Stromal cell of bone marrow (primary cell): ENCODE results near the gene C2orf49.
"Not testable (repeated sequence)": the region's sequence is repeated elsewhere in the genome, so short reads cannot be mapped to it uniquely, and the experiment has no call there.

ENCODE experiments used
- DNase-seq: peaks from one replicate; pipeline ENCODE4 v3.0.0-alpha.2; 2012; ENCODE audit warnings: low read depth

C2orf49 gene

DNA sequence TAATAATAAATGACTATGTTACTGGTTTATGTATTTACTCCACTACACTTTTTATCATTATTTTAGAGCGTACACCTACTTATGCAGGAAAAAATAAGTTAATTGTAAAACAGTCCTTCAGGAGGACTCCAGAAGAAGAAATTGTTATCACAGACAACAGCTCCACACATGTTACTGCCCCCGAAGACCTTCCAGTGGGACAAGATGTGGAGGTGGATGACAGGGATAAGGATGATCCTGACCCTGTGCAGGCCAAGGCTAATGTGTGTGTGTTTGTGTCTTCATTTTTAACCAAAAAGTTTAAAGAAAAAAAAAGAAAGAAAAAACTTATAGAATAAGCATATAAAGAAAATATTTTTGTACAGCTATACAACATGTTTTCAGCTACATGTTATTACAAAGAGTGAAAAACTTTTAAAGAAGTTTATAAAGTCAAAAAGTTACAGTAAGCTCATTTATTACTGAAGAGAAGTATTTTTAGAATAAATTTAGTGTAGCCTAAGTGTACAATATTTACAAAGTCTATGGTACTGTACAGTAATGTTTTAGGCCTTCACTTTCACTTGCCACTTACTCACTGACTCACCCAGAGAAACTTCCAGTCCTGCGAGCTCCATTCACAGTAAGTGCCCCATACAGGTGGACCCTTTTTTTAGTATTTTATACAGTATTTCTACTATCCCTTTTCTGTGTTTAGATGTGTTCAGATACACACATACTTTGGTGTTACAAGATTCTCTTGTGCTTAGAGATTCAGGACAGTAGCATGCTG lies 15.3 kb upstream of the C2orf49 start:
- DNase-seq, result no peak

- DNase-seq, result no peak
Observed at GRCh38 chr2:105323111-105323510, 14.2 kb upstream of the C2orf49 start.

GRCh38 chr2:105324101-105324500 lies 13.2 kb upstream of the C2orf49 start:
- no peak for DNase-seq

DNA sequence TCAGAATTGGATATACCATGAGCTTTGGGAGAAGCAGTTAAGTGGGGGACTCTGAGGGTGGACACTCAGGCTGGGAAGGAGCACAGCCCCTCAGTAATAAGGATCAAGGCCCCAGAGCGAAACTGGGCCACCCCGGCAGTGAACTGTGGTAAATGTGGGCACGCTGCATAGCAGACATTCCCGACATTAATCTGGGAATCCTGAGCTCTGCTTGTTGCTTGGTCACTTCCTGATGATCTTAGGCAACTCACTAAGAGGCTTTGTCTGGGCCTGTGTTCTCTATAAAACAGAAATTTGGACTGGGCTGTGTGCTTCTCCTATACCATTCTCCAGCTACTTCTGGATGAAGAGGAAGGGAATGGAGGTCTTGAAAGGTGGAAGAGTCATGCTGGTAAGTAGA lies 12.6 kb upstream of the C2orf49 start:
- DNase-seq, result peak; percentile 40

GRCh38 chr2:105325389-105325963 lies 11.9 kb upstream of the C2orf49 start:
- no peak for DNase-seq

GRCh38 chr2:105327271-105327670 lies 10.1 kb upstream of the C2orf49 start:
- DNase-seq, result not testable (repeated sequence)

- no peak for DNase-seq
Observed at GRCh38 chr2:105327690-105328089, 9.7 kb upstream of the C2orf49 start.

GRCh38 chr2:105328281-105329196 lies 8.8 kb upstream of the C2orf49 start:
- peak; percentile 42 for DNase-seq

DNA sequence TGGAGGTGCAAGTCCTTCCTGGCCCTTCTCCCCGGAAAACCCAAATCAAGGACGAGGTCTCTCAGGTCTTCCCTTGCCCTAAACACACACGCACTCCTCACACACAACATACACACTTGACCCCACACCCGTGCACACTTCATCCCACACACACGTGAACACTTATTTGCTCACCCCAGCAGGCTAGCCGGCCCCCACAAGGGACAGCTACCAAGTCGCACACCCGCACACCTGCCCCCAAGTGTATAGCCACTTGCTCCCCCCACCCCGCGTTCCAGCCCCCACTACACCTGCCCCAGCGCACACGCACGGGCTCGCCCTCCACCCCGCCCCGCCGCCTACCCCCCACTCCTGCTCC lies 8.2 kb upstream of the C2orf49 start:
- DNase-seq, result no peak

GRCh38 chr2:105329561-105330495 lies 7.5 kb upstream of the C2orf49 start, which contains the start of gene TGFBRAP1:
TGFBRAP1 (minus strand) TSS chr2:105329735; CDS start chr2:105308301, 21,434 bp downstream.
- DNase-seq, result no peak

- DNase-seq, result no peak
Observed at GRCh38 chr2:105330681-105331375, 6.5 kb upstream of the C2orf49 start.

DNA sequence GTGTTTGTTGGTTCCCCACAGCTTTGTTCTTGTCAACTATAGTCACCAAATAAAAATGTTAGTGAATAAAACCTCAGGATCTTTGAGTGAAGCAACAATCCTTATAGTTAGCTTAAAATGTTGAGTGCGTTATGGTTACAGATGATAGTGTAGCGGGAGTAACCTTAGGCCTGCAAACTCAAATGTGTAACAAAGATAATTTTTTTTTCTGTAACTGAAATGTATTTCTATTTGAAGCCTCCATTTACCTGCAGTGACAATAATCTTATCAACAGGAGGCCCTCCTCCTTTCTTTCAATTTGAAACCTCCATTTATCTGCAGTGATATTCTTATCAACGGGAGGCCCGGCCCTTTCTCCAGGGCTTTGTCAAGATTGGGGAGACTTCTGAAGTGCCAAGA lies 3.1 kb upstream of the C2orf49 start:
- no peak for DNase-seq

- no peak for DNase-seq
Observed at GRCh38 chr2:105335469-105335868, 1.9 kb upstream of the C2orf49 start.

DNA sequence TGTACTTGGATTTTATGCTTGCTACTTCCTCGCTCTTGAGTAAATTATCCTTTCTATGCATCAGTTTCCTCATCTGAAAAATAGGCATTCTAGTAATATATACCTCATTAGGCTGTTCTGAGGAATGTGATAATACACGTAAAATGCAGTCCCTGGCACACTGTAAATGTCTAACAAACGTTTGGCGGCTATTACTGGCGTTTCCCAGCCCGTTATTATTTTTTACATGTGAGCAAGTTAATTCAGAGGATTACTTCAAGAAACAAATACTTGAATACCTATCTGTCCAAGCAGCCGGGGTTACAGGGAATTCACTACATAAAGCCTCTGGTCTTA lies 586 bp upstream of the C2orf49 start:
- no peak for DNase-seq

DNA sequence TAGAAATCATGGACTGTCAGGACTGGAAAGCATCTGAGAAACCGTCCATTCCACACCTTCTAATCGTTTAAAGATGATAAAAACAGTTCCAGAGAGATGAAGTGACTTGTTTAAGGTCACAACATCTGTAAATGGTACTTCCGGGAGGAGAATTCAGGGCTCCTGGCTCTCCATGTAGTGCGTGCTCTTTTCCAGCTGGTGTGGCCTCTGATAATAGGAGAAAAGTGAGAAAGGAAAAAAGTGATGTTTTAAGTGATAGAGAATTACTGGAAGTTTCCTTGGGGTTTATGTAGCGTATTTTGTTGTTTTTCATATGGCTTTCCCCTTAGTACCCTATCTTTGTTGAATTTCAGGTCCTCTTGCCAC lies 663 bp downstream of the C2orf49 start:
- no peak for DNase-seq

- DNase-seq, result no peak
Observed at GRCh38 chr2:105339414-105339813, 2.1 kb downstream of the C2orf49 start.

DNA sequence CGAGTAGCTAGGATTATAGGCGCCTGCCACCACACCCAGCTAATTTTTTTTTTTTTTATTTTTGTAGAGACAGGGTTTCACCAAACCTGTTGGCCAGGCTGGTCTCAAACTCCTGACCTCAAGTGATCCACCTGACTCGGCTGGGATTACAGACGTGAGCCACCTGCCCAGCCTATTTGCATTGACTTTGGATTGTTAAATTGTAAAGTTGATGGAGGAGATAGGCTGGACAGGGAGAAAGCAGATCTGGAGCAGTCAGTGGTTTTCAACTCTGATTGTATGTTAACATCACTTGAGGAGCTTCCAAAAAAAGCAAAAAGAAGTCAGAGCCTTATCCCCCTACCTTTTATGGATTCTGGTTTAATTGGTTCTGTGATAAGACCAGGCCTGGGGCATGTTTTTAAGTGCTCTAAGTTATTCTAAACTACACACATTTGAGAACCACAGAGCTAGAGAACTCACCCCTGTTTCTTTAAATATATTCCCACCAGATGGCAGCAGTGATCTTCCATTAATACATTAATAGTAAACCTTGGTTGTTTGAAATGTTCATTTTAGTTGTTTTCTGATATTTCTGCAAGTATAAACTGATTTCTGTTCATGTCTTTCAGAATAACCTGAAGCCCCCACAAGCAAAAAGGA lies 7.5 kb downstream of the C2orf49 start:
- DNase-seq, result no peak

DNA sequence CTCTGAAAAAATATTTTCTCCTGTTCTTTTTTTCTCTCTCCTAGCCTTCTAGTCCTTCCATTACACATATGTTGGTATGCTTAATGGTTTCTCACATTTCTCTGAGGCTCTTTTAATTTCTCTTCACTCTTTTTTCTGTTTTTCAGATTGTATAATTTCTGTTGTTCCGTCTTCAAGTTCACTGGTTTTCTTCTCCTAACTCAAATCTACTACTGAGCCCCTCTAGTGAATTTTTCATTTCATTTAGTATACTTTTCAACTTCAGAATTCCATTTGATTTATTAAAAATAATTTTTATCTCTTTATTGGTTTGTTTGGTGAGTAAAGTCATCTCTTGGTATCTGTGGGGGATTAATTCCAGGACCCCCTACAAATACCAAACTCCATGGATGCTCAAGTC lies 19.8 kb downstream of the C2orf49 start:
- DNase-seq, result no peak

DNA sequence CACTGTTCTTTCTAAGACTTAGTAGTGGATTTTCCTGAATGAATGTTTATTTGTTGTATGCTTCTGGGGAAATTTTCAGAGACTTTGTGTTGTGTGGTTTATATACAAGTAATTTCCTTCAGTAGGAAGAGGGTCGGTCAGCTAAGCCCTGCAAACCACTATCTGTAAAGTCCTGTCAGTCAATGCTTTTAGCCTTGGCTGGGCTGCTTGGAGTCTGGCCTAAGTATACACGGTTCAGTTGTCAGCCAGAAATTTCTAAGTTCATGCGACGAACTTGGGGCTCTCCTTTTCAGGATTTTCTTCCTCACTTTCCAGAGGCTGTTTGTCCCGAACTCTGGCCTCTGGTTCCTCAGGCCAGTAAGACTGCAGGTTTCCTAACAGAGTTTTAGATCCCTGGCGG lies 21.3 kb downstream of the C2orf49 start:
- no peak for DNase-seq

GRCh38 chr2:105361102-105361889 lies 24.0 kb downstream of the C2orf49 start:
- no peak for DNase-seq
